ENCODE measurements around the gene CLRN2. TPM values are rescaled to one million over a fixed set of nuclear protein-coding genes. Genes with fewer than 3 reads are reported as not detected.

Gene CLRN2
- total RNA-seq, 1 experiment from 2014 or later = not detected

- no TSS peak for BruUV-seq (replicated peaks)
- Histone ChIP-seq H3K36me3 (ENCODE audit: control insufficient read depth, insufficient read depth, low read length) (peaks cover 2% of the 10 kb centered on the region; the same call in 1 of the 2 replicates), H3K4me1 (no peaks in the 10 kb centered on the region), H3K9me3 (no peaks in the 10 kb centered on the region), H3K4me3 (ENCODE audit: low read depth, low read length) (no peak overlapping the region), H3K27me3 (replicated peaks; ENCODE audit: control insufficient read depth, insufficient read depth, low read length) (no peaks in the 10 kb centered on the region)
- intact Hi-C loops (cut with micrococcal nuclease; ENCODE audit: unreplicated experiment) = no loop called here
- no peaks in the 10 kb centered on the region for H3K9me3 Mint-ChIP-seq (ENCODE audit: unreplicated experiment)
- no peak for TF ChIP-seq CTCF (IDR thresholded peaks at IDR 0.05; ENCODE audit: insufficient read depth in 1 of 2, low read depth in 1 of 2, low read length in 1 of 2, severe bottlenecking in 1 of 2, unreplicated experiment in 1 of 2)
- peaks cover 28% of the 10 kb centered on the region for H3K36me3 Mint-ChIP-seq (ENCODE audit: insufficient read depth, unreplicated experiment)
- no peak overlapping the region for H3K4me3 Mint-ChIP-seq (ENCODE audit: unreplicated experiment)
- POLR2A ChIA-PET = no interaction called here
- CTCF ChIA-PET = interaction anchor here (1.7 kb wide), 1 partner anchor 18 kb away, joined by 5 read pairs; the partner anchor contains the start of gene QDPR
- no peak for DNase-seq
- H3K4me1 Mint-ChIP-seq (ENCODE audit: low read depth, unreplicated experiment) = peaks cover 6% of the 10 kb centered on the region
- no peak overlapping the region for H3K27ac Mint-ChIP-seq (ENCODE audit: unreplicated experiment)
- H3K27me3 Mint-ChIP-seq (ENCODE audit: insufficient read depth, unreplicated experiment) = no peaks in the 10 kb centered on the region
These were observed 21.3 kb upstream of the CLRN2 start for GRCh38 chr4:17493619-17494018.

GRCh38 chr4:17494258-17495190, 20.4 kb upstream of the CLRN2 start:
- Histone ChIP-seq H3K9me3 (no peaks in the 10 kb centered on the region), H3K4me1 (no peaks in the 10 kb centered on the region), H3K27me3 (replicated peaks; ENCODE audit: control insufficient read depth, insufficient read depth, low read length) (no peaks in the 10 kb centered on the region), H3K4me3 (ENCODE audit: low read depth, low read length) (no peak overlapping the region), H3K36me3 (ENCODE audit: control insufficient read depth, insufficient read depth, low read length) (peaks cover 2% of the 10 kb centered on the region; the same call in 1 of the 2 replicates)
- POLR2A ChIA-PET = no interaction called here
- Mint-ChIP-seq H3K36me3 (ENCODE audit: insufficient read depth, unreplicated experiment) (peaks cover 21% of the 10 kb centered on the region), H3K4me3 (ENCODE audit: unreplicated experiment) (no peak overlapping the region), H3K4me1 (ENCODE audit: low read depth, unreplicated experiment) (peaks cover 6% of the 10 kb centered on the region), H3K27me3 (ENCODE audit: insufficient read depth, unreplicated experiment) (no peaks in the 10 kb centered on the region), H3K27ac (ENCODE audit: unreplicated experiment) (no peak overlapping the region), H3K9me3 (ENCODE audit: unreplicated experiment) (no peaks in the 10 kb centered on the region)
- DNase-seq = no peak
- intact Hi-C loops (cut with micrococcal nuclease; ENCODE audit: unreplicated experiment) = no loop called here
- no TSS peak for BruUV-seq (replicated peaks)
- no peak for TF ChIP-seq CTCF (IDR thresholded peaks at IDR 0.05; ENCODE audit: insufficient read depth in 1 of 2, low read depth in 1 of 2, low read length in 1 of 2, severe bottlenecking in 1 of 2, unreplicated experiment in 1 of 2)
- CTCF ChIA-PET = interaction anchor here (1.7 kb wide), 1 partner anchor 18 kb away, joined by 5 read pairs; the partner anchor contains the start of gene QDPR

GRCh38 chr4:17497890-17498523, 17.0 kb upstream of the CLRN2 start:
- H3K27ac Mint-ChIP-seq (ENCODE audit: unreplicated experiment) = no peak overlapping the region
- Histone ChIP-seq H3K4me3 (ENCODE audit: low read depth, low read length) (no peak overlapping the region), H3K4me1 (no peaks in the 10 kb centered on the region), H3K27me3 (replicated peaks; ENCODE audit: control insufficient read depth, insufficient read depth, low read length) (no peaks in the 10 kb centered on the region), H3K36me3 (ENCODE audit: control insufficient read depth, insufficient read depth, low read length) (peaks cover 3% of the 10 kb centered on the region; the same call in 1 of the 2 replicates), H3K9me3 (no peaks in the 10 kb centered on the region)
- DNase-seq = no peak
- ChIA-PET POLR2A (no interaction called here), CTCF (interaction anchor here (1.5 kb wide), 1 partner anchor 51 kb away, joined by 3 read pairs; no protein-coding TSS in a partner anchor)
- peaks cover 19% of the 10 kb centered on the region for H3K36me3 Mint-ChIP-seq (ENCODE audit: insufficient read depth, unreplicated experiment)
- H3K4me1 Mint-ChIP-seq (ENCODE audit: low read depth, unreplicated experiment) = no peaks in the 10 kb centered on the region
- H3K27me3 Mint-ChIP-seq (ENCODE audit: insufficient read depth, unreplicated experiment) = no peaks in the 10 kb centered on the region
- H3K4me3 Mint-ChIP-seq (ENCODE audit: unreplicated experiment) = no peak overlapping the region
- BruUV-seq (replicated peaks) = no TSS peak
- no peaks in the 10 kb centered on the region for H3K9me3 Mint-ChIP-seq (ENCODE audit: unreplicated experiment)
- intact Hi-C loops (cut with micrococcal nuclease; ENCODE audit: unreplicated experiment) = no loop called here
- TF ChIP-seq CTCF (IDR thresholded peaks at IDR 0.05; ENCODE audit: insufficient read depth in 1 of 2, low read depth in 1 of 2, low read length in 1 of 2, severe bottlenecking in 1 of 2, unreplicated experiment in 1 of 2) = no peak

All from Caco-2 (cell line).